GM21737 (cell line): ENCODE measurements around the gene BLMH.
A peak's percentile ranks its signal among the peaks of the same experiment; 100 is the strongest.

ENCODE experiments used
- ATAC-seq: cut with Tn5 transposase; IDR thresholded peaks from one replicate; pipeline ENCODE4 v1.9.1; 2021; ENCODE audit warnings: mild to moderate bottlenecking, moderate library complexity; ENCODE audit not compliant: unreplicated experiment

BLMH gene

GRCh38 chr17:30291543-30292285, at the start of gene BLMH:
Gene BLMH, minus strand, starts transcription at chr17:30291944. Its CDS starts 125 bp downstream, at chr17:30291819.
- peak; percentile 82 for ATAC-seq

GRCh38 chr17:30340801-30341356, 49.1 kb upstream of the BLMH start:
- no peak for ATAC-seq

GRCh38 chr17:30339086-30339485, 47.3 kb upstream of the BLMH start:
- no peak for ATAC-seq

- no peak for ATAC-seq
Observed at GRCh38 chr17:30337393-30337999, 45.8 kb upstream of the BLMH start.

GRCh38 chr17:30336369-30337171, 44.8 kb upstream of the BLMH start:
- no peak for ATAC-seq

GRCh38 chr17:30334421-30334820, 42.7 kb upstream of the BLMH start:
- ATAC-seq = no peak

GRCh38 chr17:30333503-30334360, 42.0 kb upstream of the BLMH start, which contains the start of gene TMIGD1:
Gene TMIGD1, minus strand, starts transcription at chr17:30334057. Its CDS starts 1,924 bp downstream, at chr17:30332133.
- no peak for ATAC-seq

- ATAC-seq = peak; percentile 60
Observed at GRCh38 chr17:30332057-30332542, 40.4 kb upstream of the BLMH start.

- no peak for ATAC-seq
Observed at GRCh38 chr17:30326809-30327208, 35.1 kb upstream of the BLMH start.

GRCh38 chr17:30324723-30325122, 33.0 kb upstream of the BLMH start:
- no peak for ATAC-seq

- ATAC-seq = no peak
Observed at GRCh38 chr17:30323895-30324319, 32.2 kb upstream of the BLMH start.

- no peak for ATAC-seq
Observed at GRCh38 chr17:30323262-30323894, 31.6 kb upstream of the BLMH start.

- no peak for ATAC-seq
Observed at GRCh38 chr17:30321314-30321713, 29.6 kb upstream of the BLMH start.

GRCh38 chr17:30318155-30318554, 26.4 kb upstream of the BLMH start:
- no peak for ATAC-seq

- ATAC-seq = no peak
Observed at GRCh38 chr17:30316736-30317135, 25.0 kb upstream of the BLMH start.

- no peak for ATAC-seq
Observed at GRCh38 chr17:30315106-30315505, 23.4 kb upstream of the BLMH start.

- no peak for ATAC-seq
Observed at GRCh38 chr17:30314474-30314873, 22.7 kb upstream of the BLMH start.

GRCh38 chr17:30312226-30312625, 20.5 kb upstream of the BLMH start:
- no peak for ATAC-seq

- ATAC-seq = no peak
Observed at GRCh38 chr17:30310562-30310961, 18.8 kb upstream of the BLMH start.

GRCh38 chr17:30309591-30309990, 17.8 kb upstream of the BLMH start:
- no peak for ATAC-seq
